Neural progenitor cell (in vitro differentiated cells): ENCODE data around the gene USP17L21.
"Not testable (repeated sequence)": the region's sequence is repeated elsewhere in the genome, so short reads cannot be mapped to it uniquely, and the experiment has no call there.

Source experiments
- EZH2 ChIP-seq: fragments of 200-600 bp; sonication (generic); IDR thresholded peaks from 2 replicates; pipeline ENCODE4 v1.6.1; 2017; ENCODE audit warnings: antibody characterized with exemption, mild to moderate bottlenecking, moderate library complexity
- EZH2phosphoT487 ChIP-seq: fragments of 200-600 bp; sonication (generic); IDR thresholded peaks from 2 replicates; pipeline ENCODE4 v1.6.1; 2017; ENCODE audit warnings: antibody characterized with exemption
- TF ChIP-seq, protein P1 (sequence below): fragments of 200-600 bp; sonication (generic); IDR thresholded peaks from 2 replicates; pipeline ENCODE4 v1.5.1; 2017; ENCODE audit warnings: antibody characterized with exemption, mild to moderate bottlenecking

DNA sequence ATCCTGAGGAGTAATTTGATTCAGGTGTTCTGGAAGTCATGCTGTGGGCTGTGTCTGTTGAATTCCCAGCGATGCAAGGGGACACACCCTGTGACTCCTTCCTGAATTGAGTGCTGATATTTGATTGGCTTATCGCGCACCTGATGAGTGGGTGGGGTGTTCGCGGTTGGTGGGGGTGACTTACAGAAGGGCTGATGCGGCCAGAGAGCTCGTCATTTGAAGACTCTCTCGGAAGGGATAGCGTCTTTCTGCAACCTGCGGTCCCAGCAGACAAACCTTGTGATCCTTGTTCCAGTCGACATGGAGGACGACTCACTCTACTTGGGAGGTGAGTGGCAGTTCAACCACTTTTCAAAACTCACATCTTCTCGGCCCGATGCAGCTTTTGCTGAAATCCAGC lies 19.1 kb upstream of the USP17L21 start, which contains the start of gene USP17L17:
- TF ChIP-seq EZH2, EZH2phosphoT487: not testable (repeated sequence)
- TF ChIP-seq, protein P1, sequence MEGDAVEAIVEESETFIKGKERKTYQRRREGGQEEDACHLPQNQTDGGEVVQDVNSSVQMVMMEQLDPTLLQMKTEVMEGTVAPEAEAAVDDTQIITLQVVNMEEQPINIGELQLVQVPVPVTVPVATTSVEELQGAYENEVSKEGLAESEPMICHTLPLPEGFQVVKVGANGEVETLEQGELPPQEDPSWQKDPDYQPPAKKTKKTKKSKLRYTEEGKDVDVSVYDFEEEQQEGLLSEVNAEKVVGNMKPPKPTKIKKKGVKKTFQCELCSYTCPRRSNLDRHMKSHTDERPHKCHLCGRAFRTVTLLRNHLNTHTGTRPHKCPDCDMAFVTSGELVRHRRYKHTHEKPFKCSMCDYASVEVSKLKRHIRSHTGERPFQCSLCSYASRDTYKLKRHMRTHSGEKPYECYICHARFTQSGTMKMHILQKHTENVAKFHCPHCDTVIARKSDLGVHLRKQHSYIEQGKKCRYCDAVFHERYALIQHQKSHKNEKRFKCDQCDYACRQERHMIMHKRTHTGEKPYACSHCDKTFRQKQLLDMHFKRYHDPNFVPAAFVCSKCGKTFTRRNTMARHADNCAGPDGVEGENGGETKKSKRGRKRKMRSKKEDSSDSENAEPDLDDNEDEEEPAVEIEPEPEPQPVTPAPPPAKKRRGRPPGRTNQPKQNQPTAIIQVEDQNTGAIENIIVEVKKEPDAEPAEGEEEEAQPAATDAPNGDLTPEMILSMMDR, result not testable (repeated sequence)
